Neural cell (in vitro differentiated cells): ENCODE results near the gene LMCD1.

ENCODE experiments used
- EP300 ChIP-seq: fragments of 450-650 bp; conservative IDR thresholded peaks from 2 replicates; pipeline ENCODE4 v1.6.1; 2014; ENCODE audit warnings: antibody characterized with exemption, mild to moderate bottlenecking, moderate library complexity; ENCODE audit not compliant: poor library complexity, severe bottlenecking
- EZH2 ChIP-seq: fragments of 200-600, 300-800 bp; shearing (Covaris generic), sonication (generic); IDR thresholded peaks from 2 replicates; pipeline ENCODE4 v1.6.1; 2014; ENCODE audit warnings: antibody characterized with exemption, low read length, borderline replicate concordance, mild to moderate bottlenecking; ENCODE audit not compliant: insufficient read depth, poor library complexity, severe bottlenecking
- MXI1 ChIP-seq: fragments of 450-650 bp; conservative IDR thresholded peaks from 2 replicates; pipeline ENCODE4 v1.6.1; 2014; ENCODE audit warnings: antibody characterized with exemption, mild to moderate bottlenecking; ENCODE audit not compliant: poor library complexity, severe bottlenecking
- POLR2AphosphoS5 ChIP-seq: IDR thresholded peaks from 2 replicates; pipeline ENCODE4 v1.6.1; 2012
- RAD21 ChIP-seq: fragments of 450-650 bp; conservative IDR thresholded peaks from 2 replicates; pipeline ENCODE4 v1.6.1; 2014; ENCODE audit warnings: antibody characterized with exemption, mild to moderate bottlenecking, moderate library complexity
- SMC3 ChIP-seq: fragments of 450-650 bp; conservative IDR thresholded peaks from 2 replicates; pipeline ENCODE4 v1.6.1; 2014; ENCODE audit warnings: antibody characterized with exemption, mild to moderate bottlenecking, moderate library complexity; ENCODE audit not compliant: poor library complexity
- TAF1 ChIP-seq: IDR thresholded peaks from 2 replicates; pipeline ENCODE4 v1.6.1; 2012; ENCODE audit warnings: low read depth
- TF ChIP-seq, protein P1 (sequence below): fragments of 450-650 bp; IDR thresholded peaks from 2 replicates; pipeline ENCODE4 v1.5.1; 2014; ENCODE audit warnings: antibody characterized with exemption, mild to moderate bottlenecking, moderate library complexity; ENCODE audit not compliant: poor library complexity, severe bottlenecking
- TF ChIP-seq, protein P2 (sequence below): IDR thresholded peaks from 2 replicates; pipeline ENCODE4 v1.6.1; 2012; ENCODE audit warnings: borderline replicate concordance

DNA sequence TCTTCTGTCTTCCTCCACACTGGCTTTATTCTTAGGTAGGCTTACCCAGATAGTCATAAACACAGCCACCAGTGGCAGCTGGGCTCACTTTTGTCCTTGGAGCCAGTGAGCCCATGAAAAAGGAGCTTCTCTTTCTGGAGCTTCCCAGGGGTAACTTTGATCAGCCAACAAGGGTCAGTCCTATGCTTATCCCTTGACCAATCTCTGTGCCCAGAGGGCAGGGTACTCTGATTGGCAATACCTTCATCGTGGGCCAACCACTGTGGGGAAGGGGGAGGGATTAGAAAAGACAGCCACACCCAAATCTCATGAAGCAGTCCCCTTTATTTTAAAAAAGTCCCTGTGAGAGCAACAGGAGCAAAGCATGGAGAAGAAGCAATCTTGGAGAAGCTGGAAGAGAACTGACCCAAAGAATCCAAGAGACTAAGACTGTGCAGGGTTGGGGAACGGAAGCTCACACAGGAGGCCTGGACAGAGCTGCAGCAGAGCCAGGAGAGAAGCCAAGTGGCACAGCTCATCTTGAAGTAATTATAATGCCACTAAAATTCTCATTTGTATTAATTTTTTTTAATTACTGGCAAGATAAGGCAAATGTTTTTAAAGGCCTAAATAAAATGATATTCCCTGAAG, 72.5 kb downstream of the LMCD1 start:
- TF ChIP-seq EZH2 (no peak), TAF1 (no peak), POLR2AphosphoS5 (no peak), EP300 (no peak), RAD21 (no peak), SMC3 (no peak), MXI1 (no peak)
- TF ChIP-seq, protein P1, sequence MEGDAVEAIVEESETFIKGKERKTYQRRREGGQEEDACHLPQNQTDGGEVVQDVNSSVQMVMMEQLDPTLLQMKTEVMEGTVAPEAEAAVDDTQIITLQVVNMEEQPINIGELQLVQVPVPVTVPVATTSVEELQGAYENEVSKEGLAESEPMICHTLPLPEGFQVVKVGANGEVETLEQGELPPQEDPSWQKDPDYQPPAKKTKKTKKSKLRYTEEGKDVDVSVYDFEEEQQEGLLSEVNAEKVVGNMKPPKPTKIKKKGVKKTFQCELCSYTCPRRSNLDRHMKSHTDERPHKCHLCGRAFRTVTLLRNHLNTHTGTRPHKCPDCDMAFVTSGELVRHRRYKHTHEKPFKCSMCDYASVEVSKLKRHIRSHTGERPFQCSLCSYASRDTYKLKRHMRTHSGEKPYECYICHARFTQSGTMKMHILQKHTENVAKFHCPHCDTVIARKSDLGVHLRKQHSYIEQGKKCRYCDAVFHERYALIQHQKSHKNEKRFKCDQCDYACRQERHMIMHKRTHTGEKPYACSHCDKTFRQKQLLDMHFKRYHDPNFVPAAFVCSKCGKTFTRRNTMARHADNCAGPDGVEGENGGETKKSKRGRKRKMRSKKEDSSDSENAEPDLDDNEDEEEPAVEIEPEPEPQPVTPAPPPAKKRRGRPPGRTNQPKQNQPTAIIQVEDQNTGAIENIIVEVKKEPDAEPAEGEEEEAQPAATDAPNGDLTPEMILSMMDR: no peak
- TF ChIP-seq, protein P2, sequence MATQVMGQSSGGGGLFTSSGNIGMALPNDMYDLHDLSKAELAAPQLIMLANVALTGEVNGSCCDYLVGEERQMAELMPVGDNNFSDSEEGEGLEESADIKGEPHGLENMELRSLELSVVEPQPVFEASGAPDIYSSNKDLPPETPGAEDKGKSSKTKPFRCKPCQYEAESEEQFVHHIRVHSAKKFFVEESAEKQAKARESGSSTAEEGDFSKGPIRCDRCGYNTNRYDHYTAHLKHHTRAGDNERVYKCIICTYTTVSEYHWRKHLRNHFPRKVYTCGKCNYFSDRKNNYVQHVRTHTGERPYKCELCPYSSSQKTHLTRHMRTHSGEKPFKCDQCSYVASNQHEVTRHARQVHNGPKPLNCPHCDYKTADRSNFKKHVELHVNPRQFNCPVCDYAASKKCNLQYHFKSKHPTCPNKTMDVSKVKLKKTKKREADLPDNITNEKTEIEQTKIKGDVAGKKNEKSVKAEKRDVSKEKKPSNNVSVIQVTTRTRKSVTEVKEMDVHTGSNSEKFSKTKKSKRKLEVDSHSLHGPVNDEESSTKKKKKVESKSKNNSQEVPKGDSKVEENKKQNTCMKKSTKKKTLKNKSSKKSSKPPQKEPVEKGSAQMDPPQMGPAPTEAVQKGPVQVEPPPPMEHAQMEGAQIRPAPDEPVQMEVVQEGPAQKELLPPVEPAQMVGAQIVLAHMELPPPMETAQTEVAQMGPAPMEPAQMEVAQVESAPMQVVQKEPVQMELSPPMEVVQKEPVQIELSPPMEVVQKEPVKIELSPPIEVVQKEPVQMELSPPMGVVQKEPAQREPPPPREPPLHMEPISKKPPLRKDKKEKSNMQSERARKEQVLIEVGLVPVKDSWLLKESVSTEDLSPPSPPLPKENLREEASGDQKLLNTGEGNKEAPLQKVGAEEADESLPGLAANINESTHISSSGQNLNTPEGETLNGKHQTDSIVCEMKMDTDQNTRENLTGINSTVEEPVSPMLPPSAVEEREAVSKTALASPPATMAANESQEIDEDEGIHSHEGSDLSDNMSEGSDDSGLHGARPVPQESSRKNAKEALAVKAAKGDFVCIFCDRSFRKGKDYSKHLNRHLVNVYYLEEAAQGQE: no peak
